MM.1S (cell line): ENCODE results near the gene ABCC1.
A peak's percentile ranks its signal among the peaks of the same experiment; 100 is the strongest.

Experiments
- DNase-seq: peaks from one replicate; pipeline ENCODE4 v3.0.0-alpha.2; 2015
- H2AFZ ChIP-seq: fragments of 300-600 bp; sonication (generic); 2 replicates; pipeline ENCODE4 v1.6.0; 2016; ENCODE audit warnings: antibody characterized with exemption, low read length
- H3F3A ChIP-seq: fragments of 300-600 bp; sonication (generic); 2 replicates; pipeline ENCODE4 v1.6.1; 2016; ENCODE audit warnings: mild to moderate bottlenecking, antibody characterized with exemption, low read length, moderate library complexity, mixed read lengths; ENCODE audit not compliant: insufficient read depth
- H3K27ac ChIP-seq: fragments of 300-600 bp; sonication (generic); 2 replicates; pipeline ENCODE4 v1.5.1; 2016; ENCODE audit warnings: mild to moderate bottlenecking, low read length
- H3K27me3 ChIP-seq: fragments of 300-600 bp; sonication (generic); replicated peaks from 2 replicates; pipeline ENCODE4 v1.6.0; 2016; ENCODE audit warnings: low read length; ENCODE audit not compliant: insufficient read depth
- H3K36me3 ChIP-seq: fragments of 300-600 bp; sonication (generic); replicated peaks from 2 replicates; pipeline ENCODE4 v1.6.1; 2016; ENCODE audit warnings: mild to moderate bottlenecking, low read length, mixed read lengths; ENCODE audit not compliant: insufficient read depth
- H3K4me1 ChIP-seq: fragments of 300-600 bp; sonication (generic); 2 replicates; pipeline ENCODE4 v1.6.1; 2016; ENCODE audit warnings: low read length, mixed read lengths
- H3K4me2 ChIP-seq: fragments of 300-600 bp; sonication (generic); 2 replicates; pipeline ENCODE4 v1.6.0; 2016; ENCODE audit warnings: low read depth, low read length
- H3K4me3 ChIP-seq: fragments of 300-600 bp; sonication (generic); 2 replicates; pipeline ENCODE4 v1.5.1; 2016; ENCODE audit warnings: low read length, mixed read lengths
- H3K79me2 ChIP-seq: fragments of 300-600 bp; sonication (generic); 2 replicates; pipeline ENCODE4 v1.6.1; 2016; ENCODE audit warnings: mixed run types, low read length, mixed read lengths
- H3K9ac ChIP-seq: fragments of 300-600 bp; sonication (generic); 2 replicates; pipeline ENCODE4 v1.6.1; 2016; ENCODE audit warnings: low read length, mixed read lengths
- H3K9me2 ChIP-seq: fragments of 300-600 bp; sonication (generic); replicated peaks from 2 replicates; pipeline ENCODE4 v1.6.1; 2016; ENCODE audit warnings: mild to moderate bottlenecking, low read length, mixed read lengths; ENCODE audit not compliant: insufficient read depth
- H3K9me3 ChIP-seq: fragments of 300-600 bp; sonication (generic); replicated peaks from 2 replicates; pipeline ENCODE4 v1.6.1; 2016; ENCODE audit warnings: mild to moderate bottlenecking, low read length, mixed read lengths; ENCODE audit not compliant: insufficient read depth
- H4K20me1 ChIP-seq: fragments of 300-600 bp; sonication (generic); 2 replicates; pipeline ENCODE4 v1.6.1; 2016; ENCODE audit warnings: mild to moderate bottlenecking, low read length, moderate library complexity, mixed read lengths; ENCODE audit not compliant: insufficient read depth
- EZH2 ChIP-seq: fragments of 300-600 bp; sonication (generic); optimal IDR thresholded peaks from 2 replicates; pipeline ENCODE3; 2017; ENCODE audit warnings: low read depth, mild to moderate bottlenecking, antibody characterized with exemption, low read length, mixed read lengths
- EZH2phosphoT487 ChIP-seq: fragments of 300-600 bp; sonication (generic); IDR thresholded peaks from 2 replicates; pipeline ENCODE4 v1.6.1; 2018; ENCODE audit warnings: antibody characterized with exemption, low read length
- TF ChIP-seq, protein P1 (sequence below): fragments of 300-600 bp; sonication (generic); IDR thresholded peaks from 2 replicates; pipeline ENCODE4 v1.5.1; 2016; ENCODE audit warnings: antibody characterized with exemption, low read length, mixed read lengths

ABCC1 gene

DNA sequence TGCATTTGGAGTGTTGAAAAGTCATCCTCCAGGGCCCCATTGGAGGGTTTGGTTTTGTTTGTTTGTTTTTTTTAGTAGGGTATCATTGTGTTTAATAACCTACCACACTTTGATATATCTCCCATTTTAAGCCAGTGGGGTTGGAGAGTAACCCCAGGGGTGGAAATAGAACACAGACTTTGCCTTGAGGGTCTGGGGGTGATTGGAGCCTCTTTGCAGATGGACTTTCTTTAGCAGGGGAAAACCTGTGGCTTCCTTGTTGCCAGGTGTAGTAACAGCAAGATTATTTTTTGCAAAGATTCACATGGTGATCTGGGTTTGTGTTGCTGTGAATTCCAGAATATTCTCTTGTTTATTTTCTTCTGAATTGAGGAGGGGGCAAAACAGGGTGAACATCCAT is 1.5 kb downstream of the ABCC1 start:
- Histone ChIP-seq H3K27ac (no peak overlapping the region; the same call in 1 of the 2 replicates), H2AFZ (no peak overlapping the region), H3K9me3 (no peaks in the 10 kb centered on the region), H4K20me1 (no peaks in the 10 kb centered on the region), H3K4me1 (peaks cover 7% of the 10 kb centered on the region; the same call in 1 of the 2 replicates), H3K4me3 (peak overlapping the region; percentile 80), H3K36me3 (no peaks in the 10 kb centered on the region), H3K4me2 (peak overlapping the region; percentile 66), H3K9ac (peak overlapping the region; percentile 78; the same call in 1 of the 2 replicates), H3K27me3 (no peaks in the 10 kb centered on the region), H3K9me2 (no peaks in the 10 kb centered on the region), H3K79me2 (peaks cover 61% of the 10 kb centered on the region), H3F3A (peaks cover 2% of the 10 kb centered on the region; the same call in 1 of the 2 replicates)
- TF ChIP-seq EZH2phosphoT487 (no peak), EZH2 (no peak)
- TF ChIP-seq, protein P1, sequence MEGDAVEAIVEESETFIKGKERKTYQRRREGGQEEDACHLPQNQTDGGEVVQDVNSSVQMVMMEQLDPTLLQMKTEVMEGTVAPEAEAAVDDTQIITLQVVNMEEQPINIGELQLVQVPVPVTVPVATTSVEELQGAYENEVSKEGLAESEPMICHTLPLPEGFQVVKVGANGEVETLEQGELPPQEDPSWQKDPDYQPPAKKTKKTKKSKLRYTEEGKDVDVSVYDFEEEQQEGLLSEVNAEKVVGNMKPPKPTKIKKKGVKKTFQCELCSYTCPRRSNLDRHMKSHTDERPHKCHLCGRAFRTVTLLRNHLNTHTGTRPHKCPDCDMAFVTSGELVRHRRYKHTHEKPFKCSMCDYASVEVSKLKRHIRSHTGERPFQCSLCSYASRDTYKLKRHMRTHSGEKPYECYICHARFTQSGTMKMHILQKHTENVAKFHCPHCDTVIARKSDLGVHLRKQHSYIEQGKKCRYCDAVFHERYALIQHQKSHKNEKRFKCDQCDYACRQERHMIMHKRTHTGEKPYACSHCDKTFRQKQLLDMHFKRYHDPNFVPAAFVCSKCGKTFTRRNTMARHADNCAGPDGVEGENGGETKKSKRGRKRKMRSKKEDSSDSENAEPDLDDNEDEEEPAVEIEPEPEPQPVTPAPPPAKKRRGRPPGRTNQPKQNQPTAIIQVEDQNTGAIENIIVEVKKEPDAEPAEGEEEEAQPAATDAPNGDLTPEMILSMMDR: no peak
- DNase-seq: no peak

DNA sequence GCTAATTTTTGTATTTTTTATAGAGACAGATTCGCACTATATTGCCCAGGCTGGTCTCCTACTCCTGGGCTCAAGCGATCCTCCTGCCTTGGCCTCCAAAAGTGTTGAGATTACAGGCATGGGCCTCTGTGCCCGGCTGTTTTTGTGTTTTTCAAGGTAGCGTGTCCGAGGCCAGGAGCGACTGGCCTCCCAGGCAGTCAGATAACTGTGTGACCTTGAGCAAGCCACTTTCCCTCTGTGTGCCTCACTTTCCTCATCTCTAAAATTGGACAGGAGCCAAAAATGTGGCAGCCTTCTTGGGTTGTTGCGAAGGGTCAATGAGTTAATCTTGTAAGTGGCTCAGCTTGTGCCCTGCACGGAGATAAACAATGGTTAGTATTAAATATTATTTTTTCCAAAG is 2.4 kb downstream of the ABCC1 start:
- Histone ChIP-seq H3K9me2 (no peaks in the 10 kb centered on the region), H3K9me3 (no peaks in the 10 kb centered on the region), H3F3A (peaks cover 2% of the 10 kb centered on the region; the same call in 1 of the 2 replicates), H3K79me2 (peaks cover 70% of the 10 kb centered on the region), H4K20me1 (no peaks in the 10 kb centered on the region), H3K4me1 (peaks cover 7% of the 10 kb centered on the region; the same call in 1 of the 2 replicates), H3K36me3 (no peaks in the 10 kb centered on the region), H3K4me2 (no peak overlapping the region), H3K9ac (no peak overlapping the region), H3K27me3 (no peaks in the 10 kb centered on the region), H2AFZ (no peak overlapping the region), H3K4me3 (no peak overlapping the region), H3K27ac (no peak overlapping the region)
- TF ChIP-seq EZH2phosphoT487 (no peak), EZH2 (no peak)
- TF ChIP-seq, protein P1: no peak
- no peak for DNase-seq

DNA sequence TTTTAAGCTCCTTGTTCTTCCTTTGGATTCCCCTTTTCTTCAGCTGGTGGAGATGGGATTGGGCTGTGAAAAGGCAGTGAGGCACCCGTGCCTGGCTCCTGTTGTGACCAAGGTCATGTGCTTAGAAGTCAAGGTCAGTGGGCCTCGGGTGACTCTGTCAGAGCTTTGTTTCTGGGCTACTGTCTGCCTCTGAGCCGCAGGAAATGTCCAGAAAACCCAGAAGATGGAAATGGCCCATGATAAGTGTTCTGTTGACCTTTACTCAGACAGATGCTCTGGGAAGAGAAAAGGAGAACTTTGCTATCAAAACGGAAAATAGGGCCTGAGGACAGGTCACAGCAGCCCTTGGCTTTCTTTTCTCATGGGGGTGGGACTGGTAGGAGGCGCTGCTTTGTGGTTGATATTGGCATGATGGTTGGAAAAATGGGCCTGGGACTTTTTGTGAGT is 2.9 kb downstream of the ABCC1 start:
- Histone ChIP-seq H3K4me2 (no peak overlapping the region), H3K4me3 (no peak overlapping the region), H3K79me2 (peaks cover 74% of the 10 kb centered on the region), H3K27ac (no peak overlapping the region), H3K36me3 (no peaks in the 10 kb centered on the region), H4K20me1 (no peaks in the 10 kb centered on the region), H3K9me2 (no peaks in the 10 kb centered on the region), H3K9ac (no peak overlapping the region), H3F3A (peaks cover 2% of the 10 kb centered on the region; the same call in 1 of the 2 replicates), H3K9me3 (no peaks in the 10 kb centered on the region), H3K4me1 (peaks cover 7% of the 10 kb centered on the region; the same call in 1 of the 2 replicates), H3K27me3 (no peaks in the 10 kb centered on the region), H2AFZ (no peak overlapping the region)
- DNase-seq: no peak
- no peak for TF ChIP-seq EZH2
- TF ChIP-seq, protein P1: no peak
- no peak for TF ChIP-seq EZH2phosphoT487
